Stimulated activated CD4-positive, alpha-beta T cell treated with anti-CD3 and anti-CD28 coated beads, Interleukin-2, amount 100 ng/mL, for 24 hours (primary cell): Measurements from ENCODE around the gene GDPD3.
"Not testable (repeated sequence)": the region's sequence is repeated elsewhere in the genome, so short reads cannot be mapped to it uniquely, and the experiment has no call there.

Experiments
- DNase-seq, 2 donors: peaks; one replicate each; pipeline ENCODE4 v3.0.0-alpha.2; 2020

GDPD3 gene

GRCh38 chr16:30113031-30113710, at the start of gene GDPD3:
Gene GDPD3 (minus strand): TSS chr16:30113537. CDS start chr16:30113478, 59 bp downstream.
- DNase-seq, result no peak

DNA sequence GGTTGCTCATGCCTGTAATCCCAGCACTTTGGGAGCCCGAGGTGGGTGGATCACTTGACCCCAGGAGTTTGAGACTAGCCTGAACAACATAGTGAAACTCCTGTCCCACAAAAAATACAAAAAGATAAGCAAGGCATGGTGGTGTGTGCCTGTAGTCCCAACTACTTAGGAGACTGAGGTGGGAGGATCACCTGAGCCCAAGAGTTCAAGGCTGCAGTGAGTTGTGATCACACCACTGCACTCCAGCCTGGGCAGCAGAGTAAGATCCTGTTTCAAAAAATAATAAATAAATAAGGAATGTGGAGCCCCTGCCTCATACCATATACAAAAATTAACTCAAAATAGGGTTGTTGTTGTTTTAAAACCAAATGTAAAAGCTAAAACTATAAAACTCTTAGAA, 43.9 kb upstream of the GDPD3 start:
- DNase-seq, result no peak

- DNase-seq, result no peak
Observed at GRCh38 chr16:30155188-30155587, 41.9 kb upstream of the GDPD3 start.

DNA sequence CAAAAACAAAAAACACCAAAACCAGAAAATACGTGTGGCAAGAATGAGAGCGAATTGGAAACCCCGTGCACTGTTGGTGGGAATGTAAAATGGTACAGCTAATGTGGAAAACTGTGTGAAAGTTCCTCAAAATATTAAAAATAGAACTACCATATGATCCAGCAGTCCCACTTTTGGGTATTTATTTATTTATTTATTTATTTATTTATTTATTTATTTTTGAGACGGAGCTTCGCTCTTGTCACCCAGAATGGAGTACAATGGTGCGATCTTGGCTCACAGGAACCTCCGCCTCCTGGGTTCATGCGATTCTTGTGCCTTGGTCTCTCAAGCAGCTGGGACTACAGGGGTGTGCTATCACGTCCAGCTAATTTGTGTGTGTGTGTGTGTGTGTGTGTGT, 39.2 kb upstream of the GDPD3 start:
- no peak for DNase-seq

DNA sequence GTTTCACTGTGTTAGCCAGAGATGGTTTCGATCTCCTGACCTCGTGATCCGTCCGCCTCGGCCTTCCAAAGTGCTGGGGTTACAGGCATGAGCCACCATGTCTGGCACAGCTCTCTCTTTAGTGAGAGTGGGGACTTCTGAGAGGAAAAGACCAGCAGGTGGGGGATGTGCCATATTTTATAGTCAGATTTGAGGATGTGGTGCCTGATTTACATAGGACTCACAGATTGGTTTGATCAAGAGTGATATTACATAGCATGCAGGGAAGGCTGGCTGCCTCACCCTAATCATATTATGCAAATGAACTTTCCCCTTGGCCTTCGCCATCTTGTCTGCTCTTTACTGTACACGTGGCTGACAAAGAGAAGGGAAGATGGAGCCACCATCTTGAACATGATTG, 37.8 kb upstream of the GDPD3 start:
- DNase-seq, result no peak

DNA sequence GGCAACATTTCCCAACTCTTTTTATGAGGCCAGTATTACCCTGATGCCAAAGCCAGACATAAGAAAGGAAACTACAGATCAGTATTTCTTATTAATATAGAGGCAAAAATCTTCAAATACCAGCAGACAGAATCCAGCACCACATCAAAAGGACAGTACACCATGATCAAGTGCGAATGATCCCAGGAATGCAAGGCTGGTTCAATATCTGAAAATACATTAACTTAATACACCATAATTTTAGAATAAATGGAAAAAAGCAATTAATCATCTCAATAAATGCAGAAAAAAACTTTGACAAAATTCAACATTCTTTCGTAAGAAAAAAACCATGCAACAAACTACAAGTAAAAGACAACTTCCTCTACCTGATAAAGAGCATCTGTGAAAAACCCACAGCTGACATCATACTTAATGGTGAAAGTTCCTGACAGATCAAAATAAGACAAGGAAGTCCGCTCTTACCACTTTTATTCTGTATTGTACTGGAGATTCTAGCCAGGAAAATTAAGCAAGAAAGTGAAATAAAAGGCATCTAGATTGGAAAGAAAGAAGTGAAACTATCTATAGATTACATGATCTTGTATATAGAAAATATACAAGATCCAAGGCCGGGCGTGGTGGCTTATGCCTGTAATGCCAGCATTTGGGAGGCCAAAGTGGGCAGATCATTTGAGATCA, 36.1 kb upstream of the GDPD3 start:
- no peak for DNase-seq

DNA sequence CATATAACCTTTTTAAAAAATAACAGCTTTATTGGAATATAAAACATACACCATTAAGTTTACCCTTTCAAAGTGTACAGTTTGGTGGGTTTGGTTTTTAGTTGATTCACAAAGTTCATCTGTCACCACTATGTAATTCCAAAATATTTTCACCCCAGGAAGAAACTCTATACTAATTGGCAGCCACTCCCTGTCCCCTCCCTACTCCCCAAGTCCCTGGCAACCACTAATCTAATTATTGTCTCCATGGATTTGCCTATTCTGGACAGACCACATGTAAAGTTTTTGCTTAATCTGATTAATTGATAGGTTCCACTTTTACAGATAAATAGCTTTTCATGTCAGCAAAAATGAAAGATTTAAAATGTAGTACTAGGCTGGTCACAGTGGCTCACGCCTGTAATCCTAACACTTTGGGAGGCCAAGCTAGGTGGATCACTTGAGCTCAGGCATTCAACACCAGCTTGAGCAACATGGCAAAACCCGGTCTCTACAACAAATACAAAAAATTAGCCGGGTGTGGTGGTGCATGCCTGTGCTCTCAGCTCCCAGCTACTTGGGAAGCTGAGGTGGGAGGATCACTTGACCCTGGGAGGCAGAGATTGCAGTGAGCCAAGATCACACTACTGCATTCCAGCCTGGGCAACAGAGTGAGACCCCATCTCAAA, 34.6 kb upstream of the GDPD3 start:
- no peak for DNase-seq

DNA sequence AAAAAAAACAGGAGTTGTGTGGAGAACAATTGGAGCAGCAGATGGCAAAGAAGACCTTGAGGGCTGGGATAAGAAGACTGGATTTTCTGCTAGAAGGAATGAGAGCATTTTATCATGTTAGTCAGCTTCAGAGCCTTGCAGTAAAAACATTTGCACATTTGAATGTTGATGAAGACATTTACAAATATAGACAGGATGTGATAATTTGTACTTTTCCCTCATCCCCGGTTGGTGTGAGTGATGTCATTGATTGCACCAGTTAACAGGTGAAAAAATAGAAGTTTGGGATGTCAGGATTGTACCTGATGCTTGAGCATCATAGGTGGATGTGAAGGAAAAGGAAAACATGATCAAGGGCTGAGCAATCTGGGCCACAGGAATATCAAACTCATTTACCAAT, 32.3 kb upstream of the GDPD3 start:
- no peak for DNase-seq

DNA sequence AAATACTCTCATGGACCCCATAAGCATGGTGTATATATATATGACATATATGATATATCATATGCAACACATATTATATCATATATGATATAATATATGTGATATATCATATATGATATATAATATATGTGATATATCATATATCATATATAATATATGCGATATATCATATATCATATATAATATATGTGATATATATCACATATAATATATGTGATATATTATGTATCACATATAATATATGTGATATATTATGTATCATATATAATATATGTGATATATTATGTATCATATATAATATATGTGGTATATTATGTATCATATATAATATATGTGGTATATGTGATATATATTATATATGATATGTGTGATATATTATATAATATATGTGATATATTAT, 31.6 kb upstream of the GDPD3 start:
- DNase-seq, result no peak

GRCh38 chr16:30144017-30144416, 30.7 kb upstream of the GDPD3 start:
- DNase-seq, result no peak

- DNase-seq, result no peak
Observed at GRCh38 chr16:30143347-30143702, 30.0 kb upstream of the GDPD3 start.

DNA sequence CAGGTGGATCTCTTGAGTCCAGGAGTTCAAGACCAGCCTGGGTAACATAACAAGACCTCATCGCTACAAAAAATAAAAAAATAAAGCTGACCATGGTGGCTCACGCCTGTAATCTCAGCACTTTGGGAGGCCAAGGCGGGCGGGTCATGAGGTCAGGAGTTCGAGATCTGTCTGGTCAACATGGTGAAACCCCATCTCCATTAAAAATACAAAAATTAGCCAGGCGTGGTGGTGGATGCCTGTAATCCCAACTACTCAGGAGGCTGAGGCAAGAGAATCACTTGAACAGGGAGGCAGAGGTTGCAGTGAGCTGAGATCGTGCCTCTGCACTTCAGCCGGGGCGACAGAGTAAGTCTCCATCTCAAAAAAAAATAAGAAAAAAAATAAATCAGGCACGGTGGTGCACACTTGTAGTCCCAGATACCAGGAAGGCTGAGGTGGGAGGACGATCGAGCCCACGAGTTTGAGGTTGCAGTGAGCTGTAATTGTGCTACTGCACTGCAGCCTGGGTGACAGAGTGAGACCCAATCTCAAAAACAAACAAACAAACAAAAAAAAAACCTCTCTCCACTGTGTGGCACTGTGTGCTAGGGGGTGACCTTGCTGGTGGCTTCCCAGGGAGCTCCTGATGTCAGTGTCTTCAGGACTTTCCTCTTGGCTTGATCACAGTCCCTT, 29.5 kb upstream of the GDPD3 start:
- no peak for DNase-seq

DNA sequence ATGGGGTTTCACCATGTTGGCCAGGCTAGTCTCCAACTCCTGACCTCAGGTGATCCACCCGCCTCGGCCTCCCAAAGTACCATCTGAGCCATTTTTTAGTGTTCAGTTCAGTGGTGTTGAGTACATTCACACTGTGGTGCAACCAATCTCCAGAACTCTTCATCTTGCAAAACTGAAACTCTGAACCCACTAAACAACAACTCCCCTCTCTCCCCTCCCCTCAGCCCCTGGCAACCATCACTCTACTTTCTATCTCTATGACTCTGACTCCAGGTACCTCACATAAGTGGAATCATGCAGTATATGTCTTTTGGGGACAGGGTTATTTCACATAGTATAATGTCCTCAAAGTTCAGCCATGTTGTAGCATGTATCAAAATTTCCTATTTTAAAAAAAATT, 28.4 kb upstream of the GDPD3 start:
- DNase-seq, result no peak

- no peak for DNase-seq
Observed at GRCh38 chr16:30139583-30140481, 26.5 kb upstream of the GDPD3 start.

GRCh38 chr16:30137897-30138296, 24.6 kb upstream of the GDPD3 start:
- DNase-seq, result no peak

DNA sequence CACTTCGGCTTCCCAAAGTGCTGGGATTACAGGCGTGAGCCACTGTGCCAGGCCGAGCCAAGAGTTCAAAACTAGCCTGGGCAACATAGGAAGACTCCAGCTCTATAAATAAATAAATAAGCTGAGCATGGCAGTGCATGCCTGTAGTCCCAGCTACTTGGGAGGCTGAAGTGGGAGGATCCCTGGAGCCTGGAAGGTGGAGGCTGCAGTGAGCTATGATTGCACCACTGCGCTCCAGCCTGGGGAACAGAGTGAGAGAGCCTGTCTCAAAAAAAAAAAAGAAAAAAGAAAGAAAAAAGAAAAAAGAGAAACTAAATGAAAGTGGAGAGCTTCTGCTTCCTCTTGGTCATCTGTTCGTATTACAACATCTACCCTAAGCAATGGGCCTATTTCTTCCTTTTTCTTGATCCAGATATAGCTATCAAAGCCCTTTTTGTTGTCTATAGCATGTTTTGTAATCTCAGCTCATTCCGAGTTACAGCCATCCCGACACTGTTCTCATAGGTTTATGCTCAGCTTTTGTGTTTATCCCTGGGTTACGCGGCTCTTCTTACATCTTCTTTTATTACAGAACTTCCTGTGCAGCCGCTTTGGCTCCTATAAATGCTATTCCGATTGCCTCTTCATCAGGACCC, 23.8 kb upstream of the GDPD3 start:
- DNase-seq, result no peak

GRCh38 chr16:30132591-30132990, 19.3 kb upstream of the GDPD3 start:
- DNase-seq, result no peak

- no peak for DNase-seq
Observed at GRCh38 chr16:30131869-30132475, 18.6 kb upstream of the GDPD3 start.

- no peak for DNase-seq
Observed at GRCh38 chr16:30127993-30128392, 14.7 kb upstream of the GDPD3 start.

DNA sequence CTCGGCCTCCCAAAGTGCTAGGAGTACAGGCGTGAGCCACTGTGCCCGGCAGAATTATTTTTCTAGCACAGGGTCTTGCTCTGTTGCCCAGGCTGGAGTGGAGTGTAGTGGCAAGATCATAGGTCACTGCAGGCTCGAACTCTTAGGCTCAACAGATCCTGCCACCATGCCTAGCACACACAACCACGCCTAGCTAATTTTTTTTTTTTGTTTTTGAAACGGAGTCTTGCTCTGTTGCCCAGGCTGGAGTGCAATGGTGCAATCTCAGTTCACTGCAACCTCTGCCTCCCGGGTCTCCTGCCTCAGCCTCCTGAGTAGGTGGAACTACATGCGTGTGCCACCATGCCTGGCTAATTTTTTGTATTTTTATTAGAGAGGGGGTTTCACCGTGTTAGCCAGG, 12.4 kb upstream of the GDPD3 start:
- DNase-seq, result not testable (repeated sequence)

- DNase-seq, result no peak
Observed at GRCh38 chr16:30124985-30125379, 11.6 kb upstream of the GDPD3 start.
